Activated T-cell treated with anti-CD3 and anti-CD28 coated beads for 48 hours (primary cell): ENCODE measurements around the gene GNAI3.

Source experiments
- DNase-seq: peaks from one replicate; pipeline ENCODE4 v3.0.0-alpha.2; 2020; ENCODE audit warnings: low read depth

GNAI3 gene

DNA sequence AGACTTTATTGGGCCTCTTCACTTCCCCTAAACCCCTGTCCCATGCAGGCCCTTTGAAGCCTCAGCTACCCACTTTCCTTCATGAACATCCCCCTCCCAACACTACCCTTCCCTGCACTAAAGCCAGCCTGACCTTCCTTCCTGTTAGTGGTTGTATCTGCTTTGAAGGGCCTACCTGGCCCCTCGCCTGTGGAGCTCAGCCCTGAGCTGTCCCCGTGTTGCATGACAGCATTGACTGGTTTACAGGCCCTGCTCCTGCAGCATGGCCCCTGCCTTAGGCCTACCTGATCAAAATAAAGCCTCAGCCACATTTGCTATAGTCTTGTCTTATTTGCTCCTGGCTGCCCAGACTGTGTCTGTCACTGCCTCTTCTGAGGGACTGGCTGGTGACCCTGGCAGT, 113.0 kb downstream of the GNAI3 start:
- DNase-seq = no peak

DNA sequence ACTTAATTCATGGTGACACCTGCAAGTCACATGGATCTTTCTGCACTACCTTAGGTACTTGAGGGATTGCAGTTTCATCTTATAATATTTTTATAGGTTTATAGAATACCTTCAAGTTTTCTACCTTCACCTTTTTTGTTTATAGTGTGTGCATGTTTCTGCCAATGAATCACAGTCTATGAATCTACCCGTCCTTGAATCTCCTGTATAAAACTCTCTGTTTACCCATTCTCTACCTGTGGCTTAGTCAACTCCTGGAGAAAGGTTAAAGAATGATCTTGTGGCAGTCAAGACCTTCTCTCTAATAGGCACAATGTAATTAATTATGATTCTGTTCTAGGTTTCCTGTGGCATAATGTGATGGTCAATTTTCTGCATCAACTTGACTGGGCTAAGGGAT, 116.3 kb downstream of the GNAI3 start:
- DNase-seq = no peak

- DNase-seq = peak; percentile 82
Measured at GRCh38 chr1:109667452-109668122, 119.2 kb downstream of the GNAI3 start, which contains the start of gene GSTM2. GSTM2 (plus strand) TSS chr1:109668057; CDS start chr1:109668116, 59 bp downstream.
